MG63 (cell line): ENCODE measurements around the gene BAHCC1. TPM values are rescaled to one million over a fixed set of nuclear protein-coding genes. Genes with fewer than 3 reads are reported as not detected.

Experiments used
- DNase-seq: peaks from one replicate; pipeline ENCODE4 v3.0.0-alpha.2; 2020
- H3K27me3 ChIP-seq: fragments of 250-450 bp; sonication (Bioruptor Pico); 2 replicates; pipeline ENCODE4 v1.5.1; 2020; ENCODE audit warnings: mild to moderate bottlenecking, moderate library complexity
- H3K36me3 ChIP-seq: fragments of 250-450 bp; sonication (Bioruptor Pico); 2 replicates; pipeline ENCODE4 v1.5.1; 2020; ENCODE audit warnings: mild to moderate bottlenecking, moderate library complexity
- H3K4me3 ChIP-seq: fragments of 250-450 bp; sonication (Bioruptor Pico); 2 replicates; pipeline ENCODE4 v1.5.1; 2020; ENCODE audit warnings: mild to moderate bottlenecking, moderate library complexity
- H3K9me3 ChIP-seq: fragments of 250-450 bp; sonication (Bioruptor Pico); 2 replicates; pipeline ENCODE4 v1.5.1; 2020; ENCODE audit warnings: mild to moderate bottlenecking, moderate library complexity
- total RNA-seq: library from RNA; depleted of rRNA; stranded (reverse); fragments of >200 nt; shearing (Covaris generic); gene quantifications from 2 replicates; pipeline ENCODE4 v1.2.3, GENCODE V29; 2014; ENCODE audit warnings: low replicate concordance

The BAHCC1 gene
- total RNA-seq, 1 experiment from 2014 or later = 10.4 TPM

GRCh38 chr17:81434681-81435417 is 39.6 kb downstream of the BAHCC1 start:
- Histone ChIP-seq H3K4me3 (no peak overlapping the region), H3K36me3 (0 out of 2 replicates have a peak, but pooled peaks cover 2% of the 10 kb centered on the region), H3K27me3 (no peaks in the 10 kb centered on the region), H3K9me3 (no peaks in the 10 kb centered on the region)
- no peak for DNase-seq

- Histone ChIP-seq H3K36me3 (0 out of 2 replicates have a peak, but pooled peaks cover 2% of the 10 kb centered on the region), H3K27me3 (no peaks in the 10 kb centered on the region), H3K4me3 (no peak overlapping the region), H3K9me3 (no peaks in the 10 kb centered on the region)
- DNase-seq = no peak
These were observed 40.5 kb downstream of the BAHCC1 start for GRCh38 chr17:81435652-81436293.

GRCh38 chr17:81436294-81436849 is 41.1 kb downstream of the BAHCC1 start:
- no peak overlapping the region for H3K4me3 ChIP-seq
- no peaks in the 10 kb centered on the region for H3K27me3 ChIP-seq
- no peaks in the 10 kb centered on the region for H3K9me3 ChIP-seq
- H3K36me3 ChIP-seq = peaks cover 5% of the 10 kb centered on the region
- no peak for DNase-seq

GRCh38 chr17:81437191-81437651 is 42.0 kb downstream of the BAHCC1 start:
- Histone ChIP-seq H3K36me3 (peaks cover 5% of the 10 kb centered on the region), H3K4me3 (no peak overlapping the region), H3K9me3 (no peaks in the 10 kb centered on the region), H3K27me3 (no peaks in the 10 kb centered on the region)
- peak; percentile 63 for DNase-seq

- no peak for DNase-seq
- no peak overlapping the region for H3K4me3 ChIP-seq
- H3K36me3 ChIP-seq = peaks cover 11% of the 10 kb centered on the region
- no peaks in the 10 kb centered on the region for H3K27me3 ChIP-seq
- no peaks in the 10 kb centered on the region for H3K9me3 ChIP-seq
These were observed 42.9 kb downstream of the BAHCC1 start for GRCh38 chr17:81438007-81438659.

GRCh38 chr17:81438688-81439087 is 43.4 kb downstream of the BAHCC1 start:
- H3K36me3 ChIP-seq = peaks cover 12% of the 10 kb centered on the region
- no peak for DNase-seq
- H3K4me3 ChIP-seq = no peak overlapping the region
- no peaks in the 10 kb centered on the region for H3K27me3 ChIP-seq
- H3K9me3 ChIP-seq = no peaks in the 10 kb centered on the region

- peaks cover 12% of the 10 kb centered on the region for H3K36me3 ChIP-seq
- no peak for DNase-seq
- H3K9me3 ChIP-seq = no peaks in the 10 kb centered on the region
- H3K4me3 ChIP-seq = no peak overlapping the region
- H3K27me3 ChIP-seq = no peaks in the 10 kb centered on the region
These were observed 44.8 kb downstream of the BAHCC1 start for GRCh38 chr17:81440051-81440471.

GRCh38 chr17:81440511-81441244 is 45.4 kb downstream of the BAHCC1 start:
- Histone ChIP-seq H3K4me3 (no peak overlapping the region), H3K36me3 (peaks cover 12% of the 10 kb centered on the region), H3K27me3 (no peaks in the 10 kb centered on the region), H3K9me3 (no peaks in the 10 kb centered on the region)
- DNase-seq = peak; percentile 46

GRCh38 chr17:81442791-81443190 is 47.5 kb downstream of the BAHCC1 start:
- Histone ChIP-seq H3K4me3 (no peak overlapping the region), H3K27me3 (no peaks in the 10 kb centered on the region), H3K9me3 (no peaks in the 10 kb centered on the region), H3K36me3 (peaks cover 13% of the 10 kb centered on the region)
- DNase-seq = no peak

GRCh38 chr17:81443269-81443668 is 48.0 kb downstream of the BAHCC1 start:
- H3K27me3 ChIP-seq = no peaks in the 10 kb centered on the region
- no peaks in the 10 kb centered on the region for H3K9me3 ChIP-seq
- no peak for DNase-seq
- peaks cover 13% of the 10 kb centered on the region for H3K36me3 ChIP-seq
- no peak overlapping the region for H3K4me3 ChIP-seq

GRCh38 chr17:81444610-81445339 is 49.5 kb downstream of the BAHCC1 start:
- DNase-seq = no peak
- no peaks in the 10 kb centered on the region for H3K27me3 ChIP-seq
- no peaks in the 10 kb centered on the region for H3K9me3 ChIP-seq
- peaks cover 13% of the 10 kb centered on the region for H3K36me3 ChIP-seq
- no peak overlapping the region for H3K4me3 ChIP-seq

GRCh38 chr17:81445642-81446503 is 50.6 kb downstream of the BAHCC1 start:
- Histone ChIP-seq H3K36me3 (peaks cover 13% of the 10 kb centered on the region), H3K4me3 (no peak overlapping the region), H3K27me3 (no peaks in the 10 kb centered on the region), H3K9me3 (no peaks in the 10 kb centered on the region)
- DNase-seq = no peak

GRCh38 chr17:81447331-81447933 is 52.2 kb downstream of the BAHCC1 start:
- DNase-seq = no peak
- H3K4me3 ChIP-seq = no peak overlapping the region
- H3K9me3 ChIP-seq = no peaks in the 10 kb centered on the region
- no peaks in the 10 kb centered on the region for H3K27me3 ChIP-seq
- H3K36me3 ChIP-seq = peaks cover 10% of the 10 kb centered on the region

GRCh38 chr17:81448442-81448841 is 53.2 kb downstream of the BAHCC1 start:
- H3K27me3 ChIP-seq = no peaks in the 10 kb centered on the region
- DNase-seq = no peak
- no peaks in the 10 kb centered on the region for H3K9me3 ChIP-seq
- no peak overlapping the region for H3K4me3 ChIP-seq
- peaks cover 3% of the 10 kb centered on the region for H3K36me3 ChIP-seq

GRCh38 chr17:81448950-81449349 is 53.7 kb downstream of the BAHCC1 start:
- peaks cover 3% of the 10 kb centered on the region for H3K36me3 ChIP-seq
- H3K4me3 ChIP-seq = no peak overlapping the region
- H3K27me3 ChIP-seq = no peaks in the 10 kb centered on the region
- H3K9me3 ChIP-seq = no peaks in the 10 kb centered on the region
- DNase-seq = no peak
